Peyer's patch (tissue), 4 donors: ENCODE data around the gene SBF2. TPM values are rescaled to one million over a fixed set of nuclear protein-coding genes. Genes with fewer than 3 reads are reported as not detected.
"Not testable (repeated sequence)": the region's sequence is repeated elsewhere in the genome, so short reads cannot be mapped to it uniquely, and the experiment has no call there.

Source experiments
- DNase-seq, 3 donors: peaks; one replicate each; pipeline ENCODE4 v3.0.0-alpha.2; 2017 to 2019
- H3K27ac ChIP-seq, 4 donors: fragments of 200-600 bp; sonication (generic); one replicate each; pipeline ENCODE4 v1.5.1; 2016 to 2019
- H3K27me3 ChIP-seq, 2 donors: fragments of 200-600 bp; sonication (generic); one replicate each; pipeline ENCODE4 v1.5.1; 2019
- H3K36me3 ChIP-seq, 3 donors: fragments of 200-600 bp; sonication (generic); one replicate each; pipeline ENCODE4 v1.5.1; 2016 to 2019
- H3K4me1 ChIP-seq, 4 donors: fragments of 200-600 bp; sonication (generic); one replicate each; pipeline ENCODE4 v1.5.1; 2016 to 2019
- H3K4me3 ChIP-seq, 4 donors: fragments of 200-600 bp; sonication (generic); 1 replicate in 3 of 4; 2 replicates in 1 of 4; pipeline ENCODE4 v1.5.1; 2016 to 2019; ENCODE audit warnings: mild to moderate bottlenecking in 1 of 4
- H3K9me3 ChIP-seq, 4 donors: fragments of 200-600 bp; sonication (generic); one replicate each; pipeline ENCODE4 v1.5.1; 2016 to 2019; ENCODE audit warnings: mild to moderate bottlenecking in 1 of 4
- POLR2A ChIP-seq, 2 donors: fragments of 450-650 bp; IDR thresholded peaks; one replicate each; pipeline ENCODE4 v1.5.1; 2017; ENCODE audit warnings: antibody characterized with exemption in 2 of 2, mild to moderate bottlenecking in 2 of 2, moderate library complexity in 2 of 2
- total RNA-seq, 4 donors: library from RNA; depleted of rRNA; stranded (reverse); fragments of >200 nt; gene quantifications; one replicate each; pipeline ENCODE4 v1.1.0, GENCODE V29; 2016
- TF ChIP-seq, protein P1 (sequence below), 6 experiments: fragments of 450-650 bp in 4 of 6; fragments of 200-600 bp in 2 of 6; sonication (generic) in 1 of 6; IDR thresholded peaks; one replicate each; pipeline ENCODE4 v1.5.1; 2017 to 2019; ENCODE audit warnings: antibody characterized with exemption in 6 of 6, mild to moderate bottlenecking in 3 of 6, moderate library complexity in 1 of 6

SBF2 gene
- total RNA-seq, 4 donors from 2014 or later = 52.7 to 70.1 (median 56.7) TPM

DNA sequence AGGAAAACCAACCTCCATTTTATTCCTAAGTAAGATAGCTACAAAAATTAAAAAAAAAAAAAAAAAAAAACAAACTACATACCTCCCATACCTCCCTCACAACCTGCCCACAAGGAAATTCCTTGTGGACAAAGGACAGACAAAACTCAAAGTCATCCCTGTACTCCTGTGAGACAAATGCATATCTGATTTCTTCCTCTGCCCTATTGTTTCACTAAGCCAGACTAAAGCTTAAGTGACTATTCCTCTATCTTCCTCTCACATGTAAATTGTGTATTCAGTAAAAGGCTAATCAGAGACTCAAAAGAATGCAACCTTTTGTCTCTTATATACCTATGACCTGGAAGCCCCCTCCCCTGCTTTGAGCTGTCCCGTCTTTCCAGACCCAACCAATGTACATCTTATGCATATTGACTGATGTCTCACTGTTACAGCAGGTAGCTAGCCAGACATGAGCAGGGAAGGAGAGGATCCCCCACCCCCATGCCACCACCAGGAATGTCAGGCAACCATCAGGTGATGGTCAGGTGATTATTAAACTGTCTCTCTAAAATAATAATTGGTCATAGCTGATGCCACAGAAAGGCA is 289.4 kb downstream of the SBF2 start:
- Histone ChIP-seq H3K27me3 (no peaks in the 10 kb centered on the region), H3K9me3 (no peaks in the 10 kb centered on the region), H3K36me3 (no peaks in the 10 kb centered on the region), H3K27ac (no peak overlapping the region), H3K4me3 (no peak overlapping the region), H3K4me1 (no peaks in the 10 kb centered on the region)
- DNase-seq = no peak
- TF ChIP-seq POLR2A (IDR thresholded peaks at IDR 0.05) = no peak
- TF ChIP-seq, protein P1, sequence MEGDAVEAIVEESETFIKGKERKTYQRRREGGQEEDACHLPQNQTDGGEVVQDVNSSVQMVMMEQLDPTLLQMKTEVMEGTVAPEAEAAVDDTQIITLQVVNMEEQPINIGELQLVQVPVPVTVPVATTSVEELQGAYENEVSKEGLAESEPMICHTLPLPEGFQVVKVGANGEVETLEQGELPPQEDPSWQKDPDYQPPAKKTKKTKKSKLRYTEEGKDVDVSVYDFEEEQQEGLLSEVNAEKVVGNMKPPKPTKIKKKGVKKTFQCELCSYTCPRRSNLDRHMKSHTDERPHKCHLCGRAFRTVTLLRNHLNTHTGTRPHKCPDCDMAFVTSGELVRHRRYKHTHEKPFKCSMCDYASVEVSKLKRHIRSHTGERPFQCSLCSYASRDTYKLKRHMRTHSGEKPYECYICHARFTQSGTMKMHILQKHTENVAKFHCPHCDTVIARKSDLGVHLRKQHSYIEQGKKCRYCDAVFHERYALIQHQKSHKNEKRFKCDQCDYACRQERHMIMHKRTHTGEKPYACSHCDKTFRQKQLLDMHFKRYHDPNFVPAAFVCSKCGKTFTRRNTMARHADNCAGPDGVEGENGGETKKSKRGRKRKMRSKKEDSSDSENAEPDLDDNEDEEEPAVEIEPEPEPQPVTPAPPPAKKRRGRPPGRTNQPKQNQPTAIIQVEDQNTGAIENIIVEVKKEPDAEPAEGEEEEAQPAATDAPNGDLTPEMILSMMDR (IDR thresholded peaks at IDR 0.05) = no peak

GRCh38 chr11:10002221-10002620 is 291.8 kb downstream of the SBF2 start:
- TF ChIP-seq POLR2A (IDR thresholded peaks at IDR 0.05) = no peak
- TF ChIP-seq, protein P1 (IDR thresholded peaks at IDR 0.05) = no peak
- Histone ChIP-seq H3K4me3 (no peak overlapping the region), H3K36me3 (peaks cover 0 to 6% (median 0%) of the 10 kb centered on the region in 3 donors), H3K4me1 (no peaks in the 10 kb centered on the region), H3K27me3 (no peaks in the 10 kb centered on the region), H3K9me3 (no peaks in the 10 kb centered on the region), H3K27ac (no peak overlapping the region)
- DNase-seq = no peak

- no peak overlapping the region for H3K27ac ChIP-seq
- no peak for TF ChIP-seq POLR2A (IDR thresholded peaks at IDR 0.05)
- TF ChIP-seq, protein P1 (IDR thresholded peaks at IDR 0.05) = no peak
- H3K4me1 ChIP-seq = no peaks in the 10 kb centered on the region
- H3K27me3 ChIP-seq = no peaks in the 10 kb centered on the region
- no peak overlapping the region for H3K4me3 ChIP-seq
- H3K36me3 ChIP-seq = peaks cover 0 to 14% (median 0%) of the 10 kb centered on the region in 3 donors
- DNase-seq = no peak
- no peaks in the 10 kb centered on the region for H3K9me3 ChIP-seq
Measured at GRCh38 chr11:9992306-9992705, 301.7 kb downstream of the SBF2 start.

GRCh38 chr11:9990221-9990973 is 303.6 kb downstream of the SBF2 start:
- H3K4me3 ChIP-seq = no peak overlapping the region
- H3K36me3 ChIP-seq = peaks cover 0 to 9% (median 0%) of the 10 kb centered on the region in 3 donors
- H3K9me3 ChIP-seq = no peaks in the 10 kb centered on the region
- H3K4me1 ChIP-seq = no peaks in the 10 kb centered on the region
- H3K27ac ChIP-seq = no peak overlapping the region
- TF ChIP-seq, protein P1 (IDR thresholded peaks at IDR 0.05) = no peak
- no peak for TF ChIP-seq POLR2A (IDR thresholded peaks at IDR 0.05)
- H3K27me3 ChIP-seq = no peaks in the 10 kb centered on the region
- DNase-seq = no peak

- not testable (repeated sequence) for H3K36me3 ChIP-seq, H3K27ac ChIP-seq, H3K4me1 ChIP-seq, H3K27me3 ChIP-seq, H3K9me3 ChIP-seq, H3K4me3 ChIP-seq, DNase-seq
Measured at GRCh38 chr11:9987303-9987702, 306.7 kb downstream of the SBF2 start.

GRCh38 chr11:9982796-9983579 is 311.0 kb downstream of the SBF2 start:
- TF ChIP-seq, protein P1 (IDR thresholded peaks at IDR 0.05) = no peak
- no peak for TF ChIP-seq POLR2A (IDR thresholded peaks at IDR 0.05)
- H3K36me3 ChIP-seq = no peaks in the 10 kb centered on the region
- no peaks in the 10 kb centered on the region for H3K9me3 ChIP-seq
- no peak overlapping the region for H3K4me3 ChIP-seq
- H3K27ac ChIP-seq = no peak overlapping the region
- H3K27me3 ChIP-seq = no peaks in the 10 kb centered on the region
- no peak for DNase-seq
- H3K4me1 ChIP-seq = no peaks in the 10 kb centered on the region
